DND-41 (cell line): ENCODE measurements around the gene KLRK1.

Experiments used
- CTCF ChIP-seq: IDR thresholded peaks from 2 replicates; pipeline ENCODE4 v1.5.1; 2012; ENCODE audit warnings: borderline replicate concordance, low read length, moderate library complexity, mild to moderate bottlenecking; ENCODE audit not compliant: poor library complexity, severe bottlenecking; ENCODE audit errors: extremely low read depth
- EZH2 ChIP-seq: IDR thresholded peaks from 3 replicates; pipeline ENCODE4 v1.6.1; 2012; ENCODE audit warnings: borderline replicate concordance, low read depth, mild to moderate bottlenecking, moderate library complexity, low read length, inconsistent platforms; ENCODE audit not compliant: severe bottlenecking

GRCh38 chr12:10372559-10372958 is 17.3 kb downstream of the KLRK1 start:
- TF ChIP-seq EZH2: no peak
- no peak for TF ChIP-seq CTCF
